A673 (cell line): ENCODE results near the gene RASAL2. TPM values are rescaled to one million over a fixed set of nuclear protein-coding genes. Genes with fewer than 3 reads are reported as not detected.

ENCODE experiments used
- BruUV-seq: library from RNA; stranded (reverse); fragments of 400-500 nt; replicated peaks from 2 replicates; lab custom pipeline; 2021; lab: Mats Ljungman, UMichigan
- CTCF ChIA-PET: fragments of 300-600 bp; sonication (Branson Sonifier 250); formaldehyde crosslinking; loops from one replicate; lab custom pipeline; 2022; ENCODE audit warnings: antibody characterized with exemption; lab: Charles Lee
- POLR2A ChIA-PET: fragments of 300-600 bp; sonication (Branson Sonifier 250); formaldehyde crosslinking; loops from one replicate; lab custom pipeline; 2022; ENCODE audit warnings: antibody characterized with exemption; ENCODE audit not compliant: low non-redundant PET; lab: Charles Lee
- DNase-seq: peaks from one replicate; pipeline ENCODE4 v3.0.0-alpha.2; 2015; ENCODE audit warnings: low spot score
- H3K27ac ChIP-seq: fragments of 200-600 bp; sonication (generic); 2 replicates; pipeline ENCODE4 v1.5.1; 2016; ENCODE audit warnings: mixed run types, low read depth, mild to moderate bottlenecking, mixed read lengths, antibody characterized with exemption, low read length; ENCODE audit not compliant: poor library complexity, severe bottlenecking
- H3K27me3 ChIP-seq: fragments of 200-600 bp; sonication (generic); replicated peaks from 2 replicates; pipeline ENCODE4 v1.6.1; 2017; ENCODE audit warnings: mixed run types, low read depth, mild to moderate bottlenecking, mixed read lengths, antibody characterized with exemption, low read length; ENCODE audit not compliant: insufficient read depth, poor library complexity
- H3K36me3 ChIP-seq: fragments of 200-600 bp; sonication (generic); 2 replicates; pipeline ENCODE4 v1.6.1; 2016; ENCODE audit warnings: mixed run types, mild to moderate bottlenecking, mixed read lengths, antibody characterized with exemption, low read length; ENCODE audit not compliant: insufficient read depth, poor library complexity, severe bottlenecking
- H3K4me1 ChIP-seq: fragments of 200-600 bp; sonication (generic); 2 replicates; pipeline ENCODE4 v1.6.1; 2017; ENCODE audit warnings: mixed run types, mild to moderate bottlenecking, mixed read lengths, antibody characterized with exemption, low read length; ENCODE audit not compliant: insufficient read depth, poor library complexity, severe bottlenecking
- H3K4me3 ChIP-seq: fragments of 200-600 bp; sonication (generic); 2 replicates; pipeline ENCODE4 v1.5.1; 2016; ENCODE audit warnings: low read depth, mixed run types, mild to moderate bottlenecking, mixed read lengths, low read length; ENCODE audit not compliant: poor library complexity, severe bottlenecking
- H3K9me3 ChIP-seq: fragments of 200-600 bp; sonication (generic); 2 replicates; pipeline ENCODE4 v1.6.1; 2016; ENCODE audit warnings: mixed run types, low read depth, mild to moderate bottlenecking, mixed read lengths, antibody characterized with exemption, low read length; ENCODE audit not compliant: poor library complexity, severe bottlenecking
- EZH2 ChIP-seq: fragments of 200-600 bp; sonication (generic); IDR thresholded peaks from 2 replicates; pipeline ENCODE4 v1.6.1; 2017; ENCODE audit warnings: borderline replicate concordance, low read depth, mild to moderate bottlenecking, mixed read lengths, antibody characterized with exemption, low read length; ENCODE audit not compliant: poor library complexity, severe bottlenecking
- intact Hi-C: fragments of 100-400 bp; cut with micrococcal nuclease; formaldehyde crosslinking; loops from one replicate; pipeline ENCODE4 v1.10.0; 2022; ENCODE audit not compliant: unreplicated experiment
- total RNA-seq: library from RNA; stranded (reverse); gene quantifications from 2 replicates; pipeline ENCODE4 v1.2.3, GENCODE V29; 2021
- TF ChIP-seq, protein P1 (sequence below): fragments of 300-800, 200-600 bp; sonication (generic); conservative IDR thresholded peaks from 2 replicates; pipeline ENCODE4 v1.5.1; 2017; ENCODE audit warnings: low read depth, mild to moderate bottlenecking, antibody characterized with exemption, low read length, moderate library complexity, mixed read lengths

Gene RASAL2
- total RNA-seq, 1 experiment from 2014 or later, result 8.3 TPM

DNA sequence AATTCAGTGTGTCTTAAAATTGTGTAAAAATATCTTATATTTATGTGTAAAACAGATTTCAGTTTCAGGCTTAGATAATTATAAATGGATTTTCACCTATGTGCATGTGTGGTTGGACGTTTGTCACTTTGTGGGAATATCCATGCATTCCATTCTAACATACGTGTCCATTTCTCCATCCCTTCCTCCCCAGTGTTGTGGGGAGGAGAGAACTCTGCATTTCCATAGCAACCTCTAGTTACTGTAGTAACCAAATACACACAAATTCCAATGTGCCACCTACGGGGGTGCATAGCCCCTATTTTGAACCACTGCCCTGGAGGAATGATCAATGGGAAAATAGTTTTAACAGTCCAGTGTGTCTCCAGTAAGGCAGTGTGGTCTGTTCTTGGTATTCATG lies 79.0 kb downstream of the RASAL2 start:
- DNase-seq, result no peak
- Histone ChIP-seq H3K36me3 (no peaks in the 10 kb centered on the region), H3K9me3 (no peaks in the 10 kb centered on the region), H3K4me1 (no peaks in the 10 kb centered on the region), H3K4me3 (no peak overlapping the region), H3K27ac (no peak overlapping the region), H3K27me3 (no peaks in the 10 kb centered on the region)
- intact Hi-C loops, result no loop called here
- POLR2A ChIA-PET, result no interaction called here
- CTCF ChIA-PET, result no interaction called here
- TF ChIP-seq, protein P1, sequence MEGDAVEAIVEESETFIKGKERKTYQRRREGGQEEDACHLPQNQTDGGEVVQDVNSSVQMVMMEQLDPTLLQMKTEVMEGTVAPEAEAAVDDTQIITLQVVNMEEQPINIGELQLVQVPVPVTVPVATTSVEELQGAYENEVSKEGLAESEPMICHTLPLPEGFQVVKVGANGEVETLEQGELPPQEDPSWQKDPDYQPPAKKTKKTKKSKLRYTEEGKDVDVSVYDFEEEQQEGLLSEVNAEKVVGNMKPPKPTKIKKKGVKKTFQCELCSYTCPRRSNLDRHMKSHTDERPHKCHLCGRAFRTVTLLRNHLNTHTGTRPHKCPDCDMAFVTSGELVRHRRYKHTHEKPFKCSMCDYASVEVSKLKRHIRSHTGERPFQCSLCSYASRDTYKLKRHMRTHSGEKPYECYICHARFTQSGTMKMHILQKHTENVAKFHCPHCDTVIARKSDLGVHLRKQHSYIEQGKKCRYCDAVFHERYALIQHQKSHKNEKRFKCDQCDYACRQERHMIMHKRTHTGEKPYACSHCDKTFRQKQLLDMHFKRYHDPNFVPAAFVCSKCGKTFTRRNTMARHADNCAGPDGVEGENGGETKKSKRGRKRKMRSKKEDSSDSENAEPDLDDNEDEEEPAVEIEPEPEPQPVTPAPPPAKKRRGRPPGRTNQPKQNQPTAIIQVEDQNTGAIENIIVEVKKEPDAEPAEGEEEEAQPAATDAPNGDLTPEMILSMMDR, result no peak
- TF ChIP-seq EZH2, result no peak
- no TSS peak for BruUV-seq

DNA sequence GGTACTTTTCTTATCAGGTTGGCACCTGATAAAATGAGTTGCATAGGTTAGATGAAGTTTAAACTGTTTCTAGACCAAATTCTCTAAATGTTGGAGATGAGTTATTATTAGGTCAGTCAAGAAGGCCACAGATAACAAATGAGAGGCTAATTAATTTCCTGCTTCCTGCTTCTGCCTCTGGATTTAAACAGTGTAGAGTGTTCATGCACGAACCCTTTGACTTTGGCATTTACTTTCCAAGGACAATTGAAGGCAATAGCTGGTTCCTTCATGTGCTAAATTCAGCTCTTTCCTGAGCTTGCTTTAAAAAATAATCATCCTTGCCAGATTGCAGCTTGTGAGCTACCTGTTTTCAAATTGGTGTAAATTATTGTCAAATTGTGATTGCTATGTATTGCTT lies 80.6 kb downstream of the RASAL2 start:
- TF ChIP-seq EZH2, result no peak
- TF ChIP-seq, protein P1, result no peak
- ChIA-PET CTCF (no interaction called here), POLR2A (no interaction called here)
- Histone ChIP-seq H3K27me3 (no peaks in the 10 kb centered on the region), H3K36me3 (no peaks in the 10 kb centered on the region), H3K9me3 (no peaks in the 10 kb centered on the region), H3K27ac (no peak overlapping the region), H3K4me3 (no peak overlapping the region), H3K4me1 (no peaks in the 10 kb centered on the region)
- no TSS peak for BruUV-seq
- no peak for DNase-seq
- intact Hi-C loops, result no loop called here

DNA sequence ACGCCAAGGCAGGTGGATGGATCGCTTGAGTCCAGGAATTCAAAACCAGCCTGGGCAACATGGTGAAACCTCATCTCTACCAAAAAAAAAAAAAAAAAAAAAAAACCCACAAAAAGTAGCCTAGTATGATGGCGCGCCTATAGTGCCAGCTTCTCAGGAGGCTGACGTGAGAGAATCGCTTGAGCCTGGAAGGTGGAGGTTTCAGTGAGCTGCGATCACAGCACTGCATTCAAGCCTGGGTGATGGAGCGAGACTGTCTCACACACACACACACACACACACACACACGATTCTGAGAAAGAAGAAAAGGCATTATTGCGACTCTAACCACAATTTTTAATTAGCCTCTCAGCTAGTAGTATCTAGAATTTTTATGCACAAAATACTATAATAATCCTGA lies 86.5 kb downstream of the RASAL2 start:
- ChIA-PET CTCF (no interaction called here), POLR2A (no interaction called here)
- TF ChIP-seq, protein P1, result no peak
- TF ChIP-seq EZH2, result no peak
- no peak overlapping the region for H3K27ac ChIP-seq
- H3K4me3 ChIP-seq, result no peak overlapping the region
- H3K9me3 ChIP-seq, result no peaks in the 10 kb centered on the region
- no peaks in the 10 kb centered on the region for H3K27me3 ChIP-seq
- H3K36me3 ChIP-seq, result no peaks in the 10 kb centered on the region
- BruUV-seq, result no TSS peak
- intact Hi-C loops, result no loop called here
- H3K4me1 ChIP-seq, result no peaks in the 10 kb centered on the region
- no peak for DNase-seq
